Ishikawa (cell line): Measurements from ENCODE around the gene LUC7L3.

Experiments used
- CEBPB ChIP-seq: IDR thresholded peaks from 2 replicates; pipeline ENCODE4 v1.6.1; 2012
- CREB1 ChIP-seq: IDR thresholded peaks from 2 replicates; pipeline ENCODE4 v1.6.1; 2012; ENCODE audit warnings: low read depth
- EGR1 ChIP-seq: IDR thresholded peaks from 2 replicates; pipeline ENCODE4 v1.6.1; 2012
- EP300 ChIP-seq: IDR thresholded peaks from 2 replicates; pipeline ENCODE4 v1.6.1; 2012; ENCODE audit warnings: borderline replicate concordance
- MAX ChIP-seq: IDR thresholded peaks from 2 replicates; pipeline ENCODE4 v1.6.1; 2012
- NFIC ChIP-seq: IDR thresholded peaks from 2 replicates; pipeline ENCODE4 v1.6.1; 2012
- RAD21 ChIP-seq: IDR thresholded peaks from 2 replicates; pipeline ENCODE4 v1.6.1; 2012; ENCODE audit warnings: low read depth
- REST ChIP-seq: IDR thresholded peaks from 2 replicates; pipeline ENCODE4 v1.6.1; 2012; ENCODE audit warnings: low read depth, mild to moderate bottlenecking
- TAF1 ChIP-seq: IDR thresholded peaks from 2 replicates; pipeline ENCODE4 v1.6.1; 2012; ENCODE audit warnings: low read depth, mild to moderate bottlenecking
- TCF12 ChIP-seq: IDR thresholded peaks from 2 replicates; pipeline ENCODE4 v1.6.1; 2012; ENCODE audit warnings: low read depth
- TEAD4 ChIP-seq: IDR thresholded peaks from 2 replicates; pipeline ENCODE4 v1.6.1; 2012
- USF1 ChIP-seq: IDR thresholded peaks from 2 replicates; pipeline ENCODE4 v1.6.1; 2012
- YY1 ChIP-seq: IDR thresholded peaks from 2 replicates; pipeline ENCODE4 v1.6.1; 2012; ENCODE audit warnings: low read depth
- ZBTB7A ChIP-seq: IDR thresholded peaks from 2 replicates; pipeline ENCODE4 v1.6.1; 2012; ENCODE audit warnings: low read depth

GRCh38 chr17:50785126-50785525 is 65.7 kb downstream of the LUC7L3 start:
- TF ChIP-seq CREB1 (no peak), TAF1 (no peak), CEBPB (no peak), EP300 (no peak), NFIC (no peak), YY1 (no peak), REST (no peak), RAD21 (no peak), TCF12 (no peak), MAX (no peak), TEAD4 (no peak), EGR1 (no peak), USF1 (no peak), ZBTB7A (no peak)
